ENCODE results near the gene CDH3.

DNA sequence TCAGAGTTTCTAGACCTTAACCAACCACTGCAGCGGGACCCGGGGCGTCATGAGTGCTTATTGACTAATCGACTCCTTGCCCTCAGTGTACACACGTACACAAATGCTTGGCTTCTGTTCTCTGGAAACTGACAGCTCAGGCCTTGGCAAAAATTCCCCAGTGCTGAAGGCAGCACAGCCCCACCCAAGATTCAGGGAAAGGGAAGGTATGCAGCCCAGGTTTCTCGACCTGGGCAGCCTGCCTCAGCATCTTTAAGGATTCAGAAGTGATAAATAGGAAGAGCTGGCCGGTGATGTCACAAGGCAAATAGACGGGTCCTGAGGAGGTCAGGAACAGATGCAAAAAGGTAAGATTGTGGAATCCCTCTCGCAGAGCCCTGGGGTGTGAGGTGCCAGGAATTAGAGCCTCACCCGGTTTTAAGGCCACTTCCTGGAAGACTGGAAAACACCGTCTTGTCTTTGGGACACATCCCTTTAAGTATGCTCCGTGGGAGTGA is 9.0 kb upstream of the CDH3 start:
- TF ChIP-seq POLR2A (IDR thresholded peaks at IDR 0.05; ENCODE audit: low read length): no peak
- TF ChIP-seq GATA1 (IDR thresholded peaks at IDR 0.05; ENCODE audit: low read depth, low read length): no peak
